H1 (cell line): ENCODE results near the gene USP24. TPM values are rescaled to one million over a fixed set of nuclear protein-coding genes. Genes with fewer than 3 reads are reported as not detected.

Experiments
- CTCF ChIA-PET: fragments of 300-600 bp; sonication (Branson Sonifier 250); formaldehyde crosslinking; loops from one replicate; lab custom pipeline; 2021; ENCODE audit not compliant: partially characterized antibody; lab: Charles Lee
- POLR2A ChIA-PET: fragments of 300-600 bp; sonication (Branson Sonifier 250); formaldehyde crosslinking; loops from one replicate; lab custom pipeline; 2021; ENCODE audit warnings: inconsistent platforms; ENCODE audit not compliant: partially characterized antibody; lab: Charles Lee
- DNase-seq, 2 experiments: peaks; one replicate each; pipeline versions ENCODE4 v3.0.0 to v3.0.0-alpha.2; 2010 to 2022; ENCODE audit warnings: low spot score in 2 of 2, low read depth in 1 of 2, mixed read lengths in 1 of 2
- FAIRE-seq: peaks from 2 replicates; lab custom pipeline; 2011; peaks lifted over from hg19 to GRCh38; lab: Jason Lieb, UNC
- H2AFZ ChIP-seq: 2 replicates; pipeline ENCODE4 v1.8.1; 2012; ENCODE audit warnings: low read length, inconsistent platforms
- H2AK5ac ChIP-seq: 2 replicates; pipeline ENCODE4 v1.6.1; 2013; ENCODE audit warnings: low read depth, low read length
- H2BK120ac ChIP-seq: replicated peaks from 2 replicates; pipeline ENCODE3; 2013; ENCODE audit warnings: low read depth, low read length, inconsistent platforms
- H2BK12ac ChIP-seq: 2 replicates; pipeline ENCODE4 v1.6.1; 2013; ENCODE audit warnings: low read depth, low read length
- H2BK15ac ChIP-seq: 2 replicates; pipeline ENCODE4 v1.6.1; 2013; ENCODE audit warnings: low read length
- H2BK20ac ChIP-seq: 2 replicates; pipeline ENCODE4 v1.6.1; 2013; ENCODE audit warnings: low read length
- H2BK5ac ChIP-seq: 2 replicates; pipeline ENCODE4 v1.6.1; 2013; ENCODE audit warnings: low read depth, low read length
- H3K14ac ChIP-seq: 2 replicates; pipeline ENCODE4 v1.6.1; 2013; ENCODE audit warnings: inconsistent platforms; ENCODE audit not compliant: insufficient read length
- H3K18ac ChIP-seq: 2 replicates; pipeline ENCODE4 v1.6.1; 2013; ENCODE audit warnings: low read length; ENCODE audit errors: extremely low read depth
- H3K23ac ChIP-seq: 2 replicates; pipeline ENCODE4 v1.6.1; 2013; ENCODE audit warnings: inconsistent platforms; ENCODE audit not compliant: insufficient read length
- H3K23me2 ChIP-seq: 2 replicates; pipeline ENCODE4 v1.6.1; 2013; ENCODE audit warnings: low read depth, low read length
- H3K27ac ChIP-seq: 2 replicates; pipeline ENCODE4 v1.6.1; 2011; ENCODE audit warnings: low read depth, low read length, inconsistent platforms
- H3K27me3 ChIP-seq, 4 experiments: replicated peaks in 1 of 4; 1 replicate in 1 of 4; 2 replicates in 3 of 4; pipeline versions ENCODE4 v1.6.1 to v1.8.1; 2011 to 2013; ENCODE audit warnings: low read length in 3 of 4, mild to moderate bottlenecking in 3 of 4, inconsistent platforms in 2 of 4, mixed read lengths in 2 of 4, moderate library complexity in 1 of 4; ENCODE audit not compliant: control insufficient read depth in 3 of 4, insufficient read depth in 3 of 4; ENCODE audit errors: extremely low read depth in 1 of 4
- H3K36me3 ChIP-seq, 4 experiments: 2 replicates each; pipeline versions ENCODE4 v1.6.1 to v1.8.1; 2011 to 2013; ENCODE audit warnings: mild to moderate bottlenecking in 4 of 4, low read length in 3 of 4, moderate library complexity in 2 of 4, control low read depth in 1 of 4, inconsistent platforms in 1 of 4; ENCODE audit not compliant: insufficient read depth in 4 of 4, control insufficient read depth in 2 of 4
- H3K4ac ChIP-seq: replicated peaks from 2 replicates; pipeline ENCODE3; 2013; ENCODE audit warnings: low read length, low read depth, mixed read lengths, inconsistent platforms; ENCODE audit not compliant: insufficient read length
- H3K4me1 ChIP-seq, 4 experiments: replicated peaks in 1 of 4; 1 replicate in 1 of 4; 2 replicates in 3 of 4; pipeline versions ENCODE4 v1.6.1 to v1.8.1; 2011 to 2013; ENCODE audit warnings: low read length in 3 of 4, inconsistent platforms in 2 of 4, mixed read lengths in 1 of 4; ENCODE audit not compliant: insufficient read depth in 4 of 4, control insufficient read depth in 3 of 4
- H3K4me2 ChIP-seq, 2 experiments: 2 replicates each; pipeline versions ENCODE4 v1.6.1 to v1.8.1; 2011 to 2013; ENCODE audit warnings: low read depth in 2 of 2, low read length in 2 of 2, control low read depth in 1 of 2, inconsistent platforms in 1 of 2, mild to moderate bottlenecking in 1 of 2; ENCODE audit not compliant: insufficient read depth in 1 of 2
- H3K4me3 ChIP-seq, 4 experiments: fragments of 200-600, 300-600 bp in 1 of 4; sonication (generic), shearing (Covaris generic), sonication (Bioruptor Twin) in 1 of 4; 2 replicates each; pipeline versions ENCODE4 v1.5.1 to v1.8.1; 2011 to 2016; ENCODE audit warnings: low read length in 4 of 4, low read depth in 3 of 4, control low read depth in 2 of 4, inconsistent platforms in 2 of 4, mild to moderate bottlenecking in 2 of 4, mixed read lengths in 1 of 4, moderate library complexity in 1 of 4; ENCODE audit not compliant: insufficient read depth in 2 of 4; ENCODE audit errors: extremely low read depth in 1 of 4
- H3K56ac ChIP-seq: replicated peaks from 2 replicates; pipeline ENCODE3; 2013; ENCODE audit warnings: low read depth, mild to moderate bottlenecking, mixed read lengths, low read length, inconsistent platforms; ENCODE audit not compliant: insufficient read length
- H3K79me1 ChIP-seq: 2 replicates; pipeline ENCODE4 v1.6.1; 2013; ENCODE audit warnings: low read depth, low read length, control low read depth
- H3K79me2 ChIP-seq, 2 experiments: 2 replicates each; pipeline versions ENCODE4 v1.6.1 to v1.8.1; 2012 to 2013; ENCODE audit warnings: low read length in 2 of 2, mild to moderate bottlenecking in 2 of 2, inconsistent platforms in 1 of 2; ENCODE audit not compliant: insufficient read depth in 2 of 2, control insufficient read depth in 1 of 2
- H3K9ac ChIP-seq, 4 experiments: replicated peaks in 1 of 4; 1 replicate in 1 of 4; 2 replicates in 3 of 4; pipeline versions ENCODE4 v1.6.1 to v1.8.1; 2011 to 2013; ENCODE audit warnings: low read depth in 3 of 4, low read length in 3 of 4, control low read depth in 2 of 4, mild to moderate bottlenecking in 2 of 4, moderate library complexity in 2 of 4, inconsistent platforms in 1 of 4; ENCODE audit errors: extremely low read depth in 1 of 4
- H3K9me3 ChIP-seq, 2 experiments: 2 replicates each; pipeline versions ENCODE4 v1.6.1 to v1.8.1; 2012 to 2013; ENCODE audit warnings: mild to moderate bottlenecking in 2 of 2, moderate library complexity in 2 of 2, control low read depth in 1 of 2, inconsistent platforms in 1 of 2, low read depth in 1 of 2, low read length in 1 of 2, mixed read lengths in 1 of 2; ENCODE audit not compliant: insufficient read depth in 2 of 2
- H4K20me1 ChIP-seq, 2 experiments: replicated peaks in 1 of 2; 2 replicates each; pipeline versions ENCODE3 to v1.8.1; 2011 to 2013; ENCODE audit warnings: inconsistent platforms in 2 of 2, low read length in 2 of 2, mild to moderate bottlenecking in 1 of 2; ENCODE audit not compliant: insufficient read depth in 2 of 2, control insufficient read depth in 1 of 2
- H4K5ac ChIP-seq: 2 replicates; pipeline ENCODE4 v1.6.1; 2013; ENCODE audit warnings: low read length, low read depth, mixed read lengths, inconsistent platforms; ENCODE audit not compliant: insufficient read length
- H4K8ac ChIP-seq: 2 replicates; pipeline ENCODE4 v1.8.0; 2013; ENCODE audit warnings: mild to moderate bottlenecking, moderate library complexity, low read length, inconsistent platforms; ENCODE audit not compliant: insufficient read depth; ENCODE audit errors: extremely low read depth
- H4K91ac ChIP-seq: replicated peaks from 2 replicates; pipeline ENCODE3; 2013; ENCODE audit warnings: low read length, mixed read lengths, inconsistent platforms; ENCODE audit not compliant: insufficient read length
- EP300 ChIP-seq, 2 experiments: IDR thresholded peaks; 1 replicate in 1 of 2; 2 replicates in 1 of 2; pipeline ENCODE4 v1.6.1; 2011 to 2012; ENCODE audit warnings: low read depth in 2 of 2, low read length in 2 of 2, mild to moderate bottlenecking in 2 of 2, borderline replicate concordance in 1 of 2, inconsistent platforms in 1 of 2, moderate library complexity in 1 of 2
- HDAC2 ChIP-seq, 2 experiments: fragments of 300-600 bp in 1 of 2; sonication (generic) in 1 of 2; IDR thresholded peaks; 2 replicates each; pipeline ENCODE4 v1.6.1; 2011 to 2012; ENCODE audit warnings: low read depth in 2 of 2, low read length in 2 of 2, mild to moderate bottlenecking in 2 of 2, moderate library complexity in 2 of 2, borderline replicate concordance in 1 of 2, inconsistent platforms in 1 of 2
- JUND ChIP-seq: IDR thresholded peaks from 2 replicates; pipeline ENCODE4 v1.6.1; 2011; ENCODE audit warnings: mild to moderate bottlenecking, improper control_type of control experiment, low read length
- SP1 ChIP-seq: IDR thresholded peaks from 2 replicates; pipeline ENCODE4 v1.6.1; 2011; ENCODE audit warnings: low read depth, low read length
- TEAD4 ChIP-seq: IDR thresholded peaks from 2 replicates; pipeline ENCODE4 v1.6.1; 2012; ENCODE audit warnings: low read depth, low read length, inconsistent platforms, mixed read lengths
- YY1 ChIP-seq: IDR thresholded peaks from 2 replicates; pipeline ENCODE4 v1.6.1; 2011; ENCODE audit warnings: low read depth, mild to moderate bottlenecking, low read length
- WGBS, 2 experiments: shearing (Covaris generic) in 1 of 2; methylation state at CpG; one replicate each; pipeline versions ENCODE4 v1.1.6 to v1.1.7; 2013 to 2015; ENCODE audit warnings: low lambda C conversion rate in 2 of 2, mixed read lengths in 2 of 2, inconsistent platforms in 1 of 2, low coverage in 1 of 2, missing lambda C conversion rate in 1 of 2; ENCODE audit not compliant: insufficient replicate concordance in 2 of 2, insufficient coverage in 1 of 2, insufficient read length in 1 of 2; ENCODE audit errors: extremely low coverage in 1 of 2, missing lambda C conversion rate in 1 of 2; 5-methylcytosine and 5-hydroxymethylcytosine counted together
- polyA plus RNA-seq, 7 experiments: library from polyadenylated mRNA; depleted of rRNA in 3 of 7; stranded (reverse) in 5 of 7; unstranded in 2 of 7; fragments of >200 nt in 5 of 7; fragments of 200-250 nt in 2 of 7; gene quantifications; 1 replicate in 5 of 7; 2 replicates in 1 of 7; 4 replicates in 1 of 7; pipeline versions ENCODE4 v1.2.1 to v1.2.3, GENCODE V29; 2011 to 2013; ENCODE audit warnings: missing spikeins in 2 of 7, mixed read lengths in 2 of 7
- total RNA-seq: library from RNA; stranded (reverse); fragmentation: NEBNext Ultra II Directional; extraction: Animal tissue kit (Norgen Biotek cat#: 25700); gene quantifications from 2 replicates; pipeline ENCODE4 v1.2.1, GENCODE V29; 2021
- TF ChIP-seq, protein P1 (sequence below): IDR thresholded peaks from 2 replicates; pipeline ENCODE4 v1.6.1; 2011; ENCODE audit warnings: low read depth, mild to moderate bottlenecking, low read length; ENCODE audit not compliant: insufficient read depth

USP24 gene
- total and polyA plus RNA-seq, 2 of the 8 experiments (the other 6 are each of a cell fraction or from before 2014, with no cell fraction given), result 11.1 to 34.6 TPM

DNA sequence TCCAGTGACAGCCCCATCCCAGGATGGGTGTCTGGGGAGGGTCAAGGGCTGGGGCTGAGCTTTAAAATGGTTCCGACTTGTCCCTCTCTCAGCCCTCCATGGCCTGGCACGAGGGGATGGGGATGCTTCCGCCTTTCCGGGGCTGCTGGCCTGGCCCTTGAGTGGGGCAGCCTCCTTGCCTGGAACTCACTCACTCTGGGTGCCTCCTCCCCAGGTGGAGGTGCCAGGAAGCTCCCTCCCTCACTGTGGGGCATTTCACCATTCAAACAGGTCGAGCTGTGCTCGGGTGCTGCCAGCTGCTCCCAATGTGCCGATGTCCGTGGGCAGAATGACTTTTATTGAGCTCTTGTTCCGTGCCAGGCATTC is 151.6 kb downstream of the USP24 start:
- TF ChIP-seq JUND (no peak), SP1 (no peak), YY1 (no peak), HDAC2 (IDR thresholded peaks at IDR 0.05; ENCODE audit: borderline replicate concordance in 1 of 2, low read depth in 2 of 2, low read length in 2 of 2) (no peak), TEAD4 (no peak), EP300 (IDR thresholded peaks at IDR 0.05; ENCODE audit: borderline replicate concordance in 1 of 2, low read depth in 2 of 2, low read length in 2 of 2) (no peak)
- TF ChIP-seq, protein P1, sequence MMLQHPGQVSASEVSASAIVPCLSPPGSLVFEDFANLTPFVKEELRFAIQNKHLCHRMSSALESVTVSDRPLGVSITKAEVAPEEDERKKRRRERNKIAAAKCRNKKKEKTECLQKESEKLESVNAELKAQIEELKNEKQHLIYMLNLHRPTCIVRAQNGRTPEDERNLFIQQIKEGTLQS, result no peak
- H4K20me1 ChIP-seq, result peaks cover 1 to 19% of the 10 kb centered on the region in 2 experiments
- no peak overlapping the region for H2BK120ac ChIP-seq
- H3K23ac ChIP-seq, result no peak overlapping the region
- no peaks in the 10 kb centered on the region for H3K27me3 ChIP-seq
- no peak for DNase-seq
- peaks cover 0 to 14% (median 8%) of the 10 kb centered on the region in 4 experiments; a peak in 5 of 8 replicates for H3K36me3 ChIP-seq
- no peak for FAIRE-seq
- H4K5ac ChIP-seq, result no peak overlapping the region
- 96% methylated on average over 9 of the region's 9 CpGs; no CpG with 5 or more reads in 1 of the 2 experiments for WGBS, 2 experiments
- H3K4me2 ChIP-seq, result no peak overlapping the region
- H3K9ac ChIP-seq, result no peak overlapping the region
- H2AK5ac ChIP-seq, result no peak overlapping the region
- H3K23me2 ChIP-seq, result no peaks in the 10 kb centered on the region
- CTCF ChIA-PET, result interaction anchor here (0.6 to 2.0 kb wide), 13 partner anchors 9 to 180 kb away, joined by 3 to 11 read pairs (median 4); no protein-coding TSS in a partner anchor
- H3K56ac ChIP-seq, result no peak overlapping the region
- no peak overlapping the region for H3K18ac ChIP-seq
- H2BK5ac ChIP-seq, result no peak overlapping the region
- no peak overlapping the region for H3K14ac ChIP-seq
- no peaks in the 10 kb centered on the region for H3K4me1 ChIP-seq
- no peak overlapping the region for H3K4me3 ChIP-seq
- no peak overlapping the region for H2BK20ac ChIP-seq
- POLR2A ChIA-PET, result no interaction called here
- H4K91ac ChIP-seq, result no peak overlapping the region
- no peak overlapping the region for H2BK15ac ChIP-seq
- no peaks in the 10 kb centered on the region for H3K79me2 ChIP-seq
- H3K27ac ChIP-seq, result no peak overlapping the region
- H3K79me1 ChIP-seq, result peaks cover 2% of the 10 kb centered on the region; the same call in 1 of the 2 replicates
- no peak overlapping the region for H4K8ac ChIP-seq
- no peak overlapping the region for H2AFZ ChIP-seq
- H2BK12ac ChIP-seq, result no peak overlapping the region
- no peaks in the 10 kb centered on the region for H3K9me3 ChIP-seq
- no peak overlapping the region for H3K4ac ChIP-seq
